ENCODE measurements around the gene BICC1. TPM values are rescaled to one million over a fixed set of nuclear protein-coding genes. Genes with fewer than 3 reads are reported as not detected.

The BICC1 gene
- total RNA-seq, 1 experiment from 2014 or later, result 0.67 TPM

DNA sequence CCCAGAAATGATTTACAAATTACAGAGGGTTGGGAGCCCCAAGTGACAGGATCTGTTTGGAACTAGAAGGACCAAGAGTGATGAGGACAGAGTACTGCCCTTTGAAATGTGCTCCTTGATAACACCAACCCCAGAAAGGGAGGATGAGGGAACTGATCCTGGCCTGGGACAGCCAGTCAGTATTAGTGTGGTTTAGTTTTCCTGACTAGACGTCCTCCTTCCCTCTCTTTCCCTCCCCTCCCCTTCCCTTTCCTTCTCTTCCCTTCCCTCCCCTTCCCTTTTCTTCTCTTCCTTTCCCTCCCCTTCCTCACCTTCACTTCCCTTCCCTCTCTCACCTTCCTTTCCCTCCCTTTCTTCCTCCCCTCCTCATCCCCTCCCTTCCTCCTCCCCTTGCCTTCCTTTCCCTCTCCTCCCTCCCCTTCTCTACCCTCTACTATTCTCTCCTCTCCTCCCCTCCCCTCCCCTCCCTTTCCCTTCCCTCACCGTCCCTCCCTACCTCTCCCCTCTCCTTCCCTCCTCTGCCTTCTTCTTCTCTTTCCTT lies 31.0 kb upstream of the BICC1 start:
- Histone ChIP-seq H3K36me3 (ENCODE audit: control insufficient read depth, insufficient read depth, low read length) (no peaks in the 10 kb centered on the region), H3K27ac (ENCODE audit: low read length) (no peak overlapping the region), H3K27me3 (ENCODE audit: control insufficient read depth, insufficient read depth, low read length) (no peaks in the 10 kb centered on the region), H3K4me3 (ENCODE audit: low read depth in 2 of 2, low read length in 2 of 2) (no peak overlapping the region), H3K4me1 (ENCODE audit: control insufficient read depth, insufficient read depth, low read length) (no peaks in the 10 kb centered on the region), H3K9me3 (ENCODE audit: control insufficient read depth, insufficient read depth, low read depth, low read length) (no peaks in the 10 kb centered on the region)
- TF ChIP-seq TCF7L2 (IDR thresholded peaks at IDR 0.05; ENCODE audit: low read depth, low read length) (no peak), SIN3A (IDR thresholded peaks at IDR 0.05; ENCODE audit: borderline replicate concordance, insufficient read depth, low read depth, low read length) (no peak), POLR2AphosphoS5 (IDR thresholded peaks at IDR 0.05; ENCODE audit: low read depth, low read length) (no peak)
- TF ChIP-seq, protein P1, sequence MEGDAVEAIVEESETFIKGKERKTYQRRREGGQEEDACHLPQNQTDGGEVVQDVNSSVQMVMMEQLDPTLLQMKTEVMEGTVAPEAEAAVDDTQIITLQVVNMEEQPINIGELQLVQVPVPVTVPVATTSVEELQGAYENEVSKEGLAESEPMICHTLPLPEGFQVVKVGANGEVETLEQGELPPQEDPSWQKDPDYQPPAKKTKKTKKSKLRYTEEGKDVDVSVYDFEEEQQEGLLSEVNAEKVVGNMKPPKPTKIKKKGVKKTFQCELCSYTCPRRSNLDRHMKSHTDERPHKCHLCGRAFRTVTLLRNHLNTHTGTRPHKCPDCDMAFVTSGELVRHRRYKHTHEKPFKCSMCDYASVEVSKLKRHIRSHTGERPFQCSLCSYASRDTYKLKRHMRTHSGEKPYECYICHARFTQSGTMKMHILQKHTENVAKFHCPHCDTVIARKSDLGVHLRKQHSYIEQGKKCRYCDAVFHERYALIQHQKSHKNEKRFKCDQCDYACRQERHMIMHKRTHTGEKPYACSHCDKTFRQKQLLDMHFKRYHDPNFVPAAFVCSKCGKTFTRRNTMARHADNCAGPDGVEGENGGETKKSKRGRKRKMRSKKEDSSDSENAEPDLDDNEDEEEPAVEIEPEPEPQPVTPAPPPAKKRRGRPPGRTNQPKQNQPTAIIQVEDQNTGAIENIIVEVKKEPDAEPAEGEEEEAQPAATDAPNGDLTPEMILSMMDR (IDR thresholded peaks at IDR 0.05), result no peak
- TF ChIP-seq, protein P2, sequence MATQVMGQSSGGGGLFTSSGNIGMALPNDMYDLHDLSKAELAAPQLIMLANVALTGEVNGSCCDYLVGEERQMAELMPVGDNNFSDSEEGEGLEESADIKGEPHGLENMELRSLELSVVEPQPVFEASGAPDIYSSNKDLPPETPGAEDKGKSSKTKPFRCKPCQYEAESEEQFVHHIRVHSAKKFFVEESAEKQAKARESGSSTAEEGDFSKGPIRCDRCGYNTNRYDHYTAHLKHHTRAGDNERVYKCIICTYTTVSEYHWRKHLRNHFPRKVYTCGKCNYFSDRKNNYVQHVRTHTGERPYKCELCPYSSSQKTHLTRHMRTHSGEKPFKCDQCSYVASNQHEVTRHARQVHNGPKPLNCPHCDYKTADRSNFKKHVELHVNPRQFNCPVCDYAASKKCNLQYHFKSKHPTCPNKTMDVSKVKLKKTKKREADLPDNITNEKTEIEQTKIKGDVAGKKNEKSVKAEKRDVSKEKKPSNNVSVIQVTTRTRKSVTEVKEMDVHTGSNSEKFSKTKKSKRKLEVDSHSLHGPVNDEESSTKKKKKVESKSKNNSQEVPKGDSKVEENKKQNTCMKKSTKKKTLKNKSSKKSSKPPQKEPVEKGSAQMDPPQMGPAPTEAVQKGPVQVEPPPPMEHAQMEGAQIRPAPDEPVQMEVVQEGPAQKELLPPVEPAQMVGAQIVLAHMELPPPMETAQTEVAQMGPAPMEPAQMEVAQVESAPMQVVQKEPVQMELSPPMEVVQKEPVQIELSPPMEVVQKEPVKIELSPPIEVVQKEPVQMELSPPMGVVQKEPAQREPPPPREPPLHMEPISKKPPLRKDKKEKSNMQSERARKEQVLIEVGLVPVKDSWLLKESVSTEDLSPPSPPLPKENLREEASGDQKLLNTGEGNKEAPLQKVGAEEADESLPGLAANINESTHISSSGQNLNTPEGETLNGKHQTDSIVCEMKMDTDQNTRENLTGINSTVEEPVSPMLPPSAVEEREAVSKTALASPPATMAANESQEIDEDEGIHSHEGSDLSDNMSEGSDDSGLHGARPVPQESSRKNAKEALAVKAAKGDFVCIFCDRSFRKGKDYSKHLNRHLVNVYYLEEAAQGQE (IDR thresholded peaks at IDR 0.05; ENCODE audit: insufficient read depth in 1 of 2, low read depth in 2 of 2, low read length in 1 of 2), result no peak
- no peak for ATAC-seq
- POLR2A ChIA-PET, result no interaction called here
- no peak for DNase-seq (ENCODE audit: low read depth, low spot score)
- CTCF ChIA-PET, result no interaction called here
- intact Hi-C loops (cut with micrococcal nuclease; ENCODE audit: unreplicated experiment), result no loop called here
- BruUV-seq (replicated peaks), result no TSS peak
- in situ Hi-C loops (cut with HindIII; ENCODE audit: low pct_unique_long_range_greater_than_20kb, low sequenced_read_pairs), result no loop called here

- intact Hi-C loops (cut with micrococcal nuclease; ENCODE audit: unreplicated experiment) (no loop called here), in situ Hi-C loops (cut with HindIII; ENCODE audit: low pct_unique_long_range_greater_than_20kb, low sequenced_read_pairs) (no loop called here)
- DNase-seq (ENCODE audit: low read depth, low spot score) (no peak), ATAC-seq (no peak)
- Histone ChIP-seq H3K27ac (ENCODE audit: low read length) (no peak overlapping the region), H3K4me3 (ENCODE audit: low read depth in 2 of 2, low read length in 2 of 2) (no peak overlapping the region), H3K36me3 (ENCODE audit: control insufficient read depth, insufficient read depth, low read length) (no peaks in the 10 kb centered on the region), H3K4me1 (ENCODE audit: control insufficient read depth, insufficient read depth, low read length) (no peaks in the 10 kb centered on the region), H3K9me3 (ENCODE audit: control insufficient read depth, insufficient read depth, low read depth, low read length) (no peaks in the 10 kb centered on the region), H3K27me3 (ENCODE audit: control insufficient read depth, insufficient read depth, low read length) (no peaks in the 10 kb centered on the region)
- no TSS peak for BruUV-seq (replicated peaks)
- ChIA-PET POLR2A (no interaction called here), CTCF (no interaction called here)
- TF ChIP-seq, protein P2 (IDR thresholded peaks at IDR 0.05; ENCODE audit: insufficient read depth in 1 of 2, low read depth in 2 of 2, low read length in 1 of 2), result no peak
- no peak for TF ChIP-seq SIN3A (IDR thresholded peaks at IDR 0.05; ENCODE audit: borderline replicate concordance, insufficient read depth, low read depth, low read length)
- TF ChIP-seq POLR2AphosphoS5 (IDR thresholded peaks at IDR 0.05; ENCODE audit: low read depth, low read length), result no peak
- TF ChIP-seq, protein P1 (IDR thresholded peaks at IDR 0.05), result no peak
- TF ChIP-seq TCF7L2 (IDR thresholded peaks at IDR 0.05; ENCODE audit: low read depth, low read length), result no peak
These were observed 25.9 kb upstream of the BICC1 start for GRCh38 chr10:58486821-58487220.
